Psoas muscle (tissue), 8 donors: ENCODE data around the gene SCARB1. TPM values are rescaled to one million over a fixed set of nuclear protein-coding genes. Genes with fewer than 3 reads are reported as not detected.

ENCODE experiments used
- ATAC-seq, 4 donors: fragments of 200-7000 bp; cut with Tn5 transposase; one replicate each; pipeline ENCODE4 v1.9.1; 2020; ENCODE audit warnings: moderate library complexity in 3 of 4, mild to moderate bottlenecking in 2 of 4
- DNase-seq, 2 donors: peaks; one replicate each; pipeline ENCODE4 v3.0.0-alpha.2; 2020
- H3K27ac ChIP-seq: fragments of 200-600 bp; one replicate; pipeline ENCODE4 v1.8.0; 2022
- H3K27me3 ChIP-seq, 3 donors: fragments of 200-600 bp in 1 of 3; one replicate each; pipeline versions ENCODE4 v1.6.1 to v1.8.0; 2013 to 2022; ENCODE audit warnings: low read length in 2 of 3, mild to moderate bottlenecking in 2 of 3, moderate library complexity in 1 of 3; ENCODE audit not compliant: insufficient read depth in 3 of 3
- H3K36me3 ChIP-seq, 2 donors: fragments of 200-600 bp in 1 of 2; one replicate each; pipeline versions ENCODE4 v1.6.1 to v1.8.0; 2013 to 2022; ENCODE audit warnings: low read depth in 1 of 2, mild to moderate bottlenecking in 1 of 2, moderate library complexity in 1 of 2; ENCODE audit not compliant: insufficient read depth in 1 of 2
- H3K4me1 ChIP-seq: fragments of 200-600 bp; one replicate; pipeline ENCODE4 v1.8.0; 2022
- H3K4me3 ChIP-seq: fragments of 200-600 bp; one replicate; pipeline ENCODE4 v1.8.0; 2022; ENCODE audit warnings: mild to moderate bottlenecking
- H3K9me3 ChIP-seq: fragments of 200-600 bp; one replicate; pipeline ENCODE4 v1.8.0; 2022
- CTCF ChIP-seq: fragments of 200-600 bp; IDR thresholded peaks from one replicate; pipeline ENCODE4 v1.8.0; 2022; ENCODE audit warnings: antibody characterized with exemption
- WGBS, 3 donors: extraction: QIAGEN DNeasy Blood & Tissue Kit; methylation state at CpG; one replicate each; pipeline versions ENCODE4 v1.1.6 to v1.1.7; 2013; 5-methylcytosine and 5-hydroxymethylcytosine counted together
- intact Hi-C, 2 donors: fragments of 100-400 bp; cut with DNase I; formaldehyde crosslinking; loops; one replicate each; pipeline versions ENCODE4 v1.11.0 to v1.14.2; 2022
- polyA plus RNA-seq, 3 donors: library from polyadenylated mRNA; stranded (reverse); fragments of 200-250 nt; gene quantifications; one replicate each; pipeline ENCODE4 v1.2.3, GENCODE V29; 2013
- total RNA-seq, 4 donors: library from RNA; stranded (reverse); fragmentation: NEBNext Ultra II Directional in 2 of 4; extraction: Animal tissue kit (Norgen Biotek cat#: 25700) in 2 of 4; gene quantifications; one replicate each; pipeline versions ENCODE4 v1.2.1 to v1.2.4, GENCODE V29; 2021 to 2023
- donor health status: healthy with polysubstance abuse.
- donor health status: DM: no; HTN: no; CAD: no; lungs with moderate emphysema.
- donor health status: Bipolar disorder and iron deficiency.
- donor health status: healthy.
- donor health status: DM: yes; HTN: yes; CAD: no.
- donor health status: DM: no; HTN: no; CAD: no.
- donor health status: DM: no; HTN: no; CAD: no.
- donor health status: DM: yes; HTN: yes; CAD: no.

The SCARB1 gene
- total and polyA plus RNA-seq, 7 donors = 5.7 to 19.6 (median 9.1) TPM

- Histone ChIP-seq H3K27me3 (no peaks in the 10 kb centered on the region), H3K27ac (no peak overlapping the region), H3K4me1 (peaks cover 30% of the 10 kb centered on the region), H3K4me3 (no peak overlapping the region), H3K36me3 (no peaks in the 10 kb centered on the region), H3K9me3 (no peaks in the 10 kb centered on the region)
- intact Hi-C loops = loop anchor here in 1 of 2 donors (5.0 kb wide), 1 partner anchor 185 kb away; no protein-coding TSS in a partner anchor
- 98 to 100% (median 100%) methylated on average over 4 of the region's 4 CpGs for WGBS, 3 donors
- ATAC-seq = no peak
- DNase-seq = no peak
- no peak for TF ChIP-seq CTCF
Measured at GRCh38 chr12:124757329-124757728, 106.3 kb downstream of the SCARB1 start.

- WGBS, 3 donors = 94 to 100% (median 95%) methylated on average over 3 of the region's 3 CpGs
- Histone ChIP-seq H3K27me3 (no peaks in the 10 kb centered on the region), H3K4me1 (peaks cover 35% of the 10 kb centered on the region), H3K36me3 (no peaks in the 10 kb centered on the region), H3K9me3 (no peaks in the 10 kb centered on the region), H3K4me3 (no peak overlapping the region), H3K27ac (no peak overlapping the region)
- intact Hi-C loops = loop anchor here in 1 of 2 donors (5.0 kb wide), 1 partner anchor 184 kb away; no protein-coding TSS in a partner anchor
- ATAC-seq (no peak), DNase-seq (no peak)
- TF ChIP-seq CTCF = no peak
Measured at GRCh38 chr12:124756760-124757159, 106.9 kb downstream of the SCARB1 start.

- H3K4me1 ChIP-seq = peaks cover 32% of the 10 kb centered on the region
- no peaks in the 10 kb centered on the region for H3K9me3 ChIP-seq
- TF ChIP-seq CTCF = no peak
- intact Hi-C loops = loop anchor here in 1 of 2 donors (5.0 kb wide), 1 partner anchor 184 kb away; no protein-coding TSS in a partner anchor
- H3K27ac ChIP-seq = peak overlapping the region; percentile 77
- WGBS, 3 donors = 79 to 95% (median 81%) methylated on average over 6 of the region's 6 CpGs
- H3K27me3 ChIP-seq = no peaks in the 10 kb centered on the region
- ATAC-seq = no peak
- no peak for DNase-seq
- no peaks in the 10 kb centered on the region for H3K36me3 ChIP-seq
- H3K4me3 ChIP-seq = no peak overlapping the region
Measured at GRCh38 chr12:124756166-124756565, 107.5 kb downstream of the SCARB1 start.

DNA sequence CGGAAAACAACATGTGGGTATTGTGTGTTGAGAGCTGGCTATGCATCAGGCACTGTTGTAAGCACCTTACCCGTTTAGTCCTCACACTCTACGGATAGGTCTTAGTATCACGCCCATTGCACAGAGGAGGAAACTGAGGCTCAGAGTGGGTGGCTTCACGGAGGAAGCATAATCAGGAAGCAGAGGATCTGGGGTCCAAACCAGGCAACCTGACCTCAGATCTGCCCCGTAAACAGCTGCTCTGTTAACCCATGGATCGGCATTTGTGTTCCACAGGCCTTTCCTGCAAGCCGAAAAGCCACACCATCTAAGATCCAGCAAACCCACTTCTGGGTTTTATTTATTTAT lies 107.9 kb downstream of the SCARB1 start:
- H3K36me3 ChIP-seq = no peaks in the 10 kb centered on the region
- peak overlapping the region; percentile 77 for H3K27ac ChIP-seq
- DNase-seq = no peak
- H3K4me1 ChIP-seq = peaks cover 32% of the 10 kb centered on the region
- no peaks in the 10 kb centered on the region for H3K27me3 ChIP-seq
- 79 to 86% (median 86%) methylated on average over 8 of the region's 8 CpGs for whole genome bisulfite sequencing, 3 donors
- TF ChIP-seq CTCF = no peak
- intact Hi-C loops = loop anchor here in 1 of 2 donors (5.0 kb wide), 1 partner anchor 183 kb away; no protein-coding TSS in a partner anchor
- ATAC-seq = no peak
- H3K4me3 ChIP-seq = no peak overlapping the region
- no peaks in the 10 kb centered on the region for H3K9me3 ChIP-seq
